PC-3 (cell line): Measurements from ENCODE around the gene ATAD3A.
"Not testable (repeated sequence)": the region's sequence is repeated elsewhere in the genome, so short reads cannot be mapped to it uniquely, and the experiment has no call there.

Source experiments
- EZH2 ChIP-seq: fragments of 300-600 bp; sonication (generic); IDR thresholded peaks from one replicate; pipeline ENCODE4 v1.6.1; 2017; ENCODE audit warnings: antibody characterized with exemption, mild to moderate bottlenecking, low read length; ENCODE audit not compliant: unreplicated experiment
- EZH2phosphoT487 ChIP-seq: fragments of 300-600 bp; sonication (generic); IDR thresholded peaks from 2 replicates; pipeline ENCODE4 v1.6.1; 2018; ENCODE audit warnings: mild to moderate bottlenecking, antibody characterized with exemption, low read length, borderline replicate concordance
- TF ChIP-seq, protein P1 (sequence below): fragments of 300-600 bp; sonication (generic); conservative IDR thresholded peaks from 2 replicates; pipeline ENCODE4 v1.5.1; 2017; ENCODE audit warnings: antibody characterized with exemption, low read depth, mild to moderate bottlenecking, low read length

DNA sequence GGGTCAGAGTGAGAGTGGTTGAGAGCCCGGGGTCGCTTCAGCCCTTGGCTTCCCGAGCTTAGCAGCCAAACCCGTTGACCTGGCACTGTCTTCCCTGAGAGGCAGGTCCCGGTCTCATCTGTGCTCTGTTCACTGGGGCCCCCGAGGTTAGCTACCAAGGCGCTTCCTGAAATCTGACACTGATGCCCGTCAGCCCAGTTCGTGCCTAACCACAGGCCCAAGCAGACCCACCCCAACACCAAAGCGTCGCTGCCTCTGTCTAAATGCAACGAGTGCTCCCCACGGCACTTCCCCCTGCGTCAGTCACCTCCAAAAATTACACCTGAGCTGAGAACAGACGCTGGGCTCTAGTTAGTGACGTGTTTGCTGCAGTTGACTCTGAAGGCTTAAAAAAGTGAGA, 2.4 kb downstream of the ATAD3A start:
- TF ChIP-seq, protein P1, sequence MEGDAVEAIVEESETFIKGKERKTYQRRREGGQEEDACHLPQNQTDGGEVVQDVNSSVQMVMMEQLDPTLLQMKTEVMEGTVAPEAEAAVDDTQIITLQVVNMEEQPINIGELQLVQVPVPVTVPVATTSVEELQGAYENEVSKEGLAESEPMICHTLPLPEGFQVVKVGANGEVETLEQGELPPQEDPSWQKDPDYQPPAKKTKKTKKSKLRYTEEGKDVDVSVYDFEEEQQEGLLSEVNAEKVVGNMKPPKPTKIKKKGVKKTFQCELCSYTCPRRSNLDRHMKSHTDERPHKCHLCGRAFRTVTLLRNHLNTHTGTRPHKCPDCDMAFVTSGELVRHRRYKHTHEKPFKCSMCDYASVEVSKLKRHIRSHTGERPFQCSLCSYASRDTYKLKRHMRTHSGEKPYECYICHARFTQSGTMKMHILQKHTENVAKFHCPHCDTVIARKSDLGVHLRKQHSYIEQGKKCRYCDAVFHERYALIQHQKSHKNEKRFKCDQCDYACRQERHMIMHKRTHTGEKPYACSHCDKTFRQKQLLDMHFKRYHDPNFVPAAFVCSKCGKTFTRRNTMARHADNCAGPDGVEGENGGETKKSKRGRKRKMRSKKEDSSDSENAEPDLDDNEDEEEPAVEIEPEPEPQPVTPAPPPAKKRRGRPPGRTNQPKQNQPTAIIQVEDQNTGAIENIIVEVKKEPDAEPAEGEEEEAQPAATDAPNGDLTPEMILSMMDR: not testable (repeated sequence)
- not testable (repeated sequence) for TF ChIP-seq EZH2, EZH2phosphoT487
